Epithelial cell of prostate (primary cell): Measurements from ENCODE around the gene TNFRSF6B.

ENCODE experiments used
- DNase-seq: peaks from one replicate; pipeline ENCODE4 v3.0.0-alpha.2; 2011; ENCODE audit warnings: low read depth, low spot score
- H3K27ac ChIP-seq: fragments of 450-650 bp; 2 replicates; pipeline ENCODE4 v1.5.1; 2017; ENCODE audit warnings: mild to moderate bottlenecking

The TNFRSF6B gene

GRCh38 chr20:63694584-63695423 is 1.6 kb upstream of the TNFRSF6B start:
- DNase-seq = no peak
- peak overlapping the region; percentile 90 for H3K27ac ChIP-seq

GRCh38 chr20:63695424-63696305 is 787 bp upstream of the TNFRSF6B start:
- DNase-seq = no peak
- peak overlapping the region; percentile 90 for H3K27ac ChIP-seq

GRCh38 chr20:63696306-63696627 is 185 bp upstream of the TNFRSF6B start:
- H3K27ac ChIP-seq = peak overlapping the region; percentile 90
- DNase-seq = peak; percentile 22

GRCh38 chr20:63697357-63697867 is 960 bp downstream of the TNFRSF6B start:
- peak overlapping the region; percentile 90 for H3K27ac ChIP-seq
- DNase-seq = no peak

- DNase-seq = no peak
- peak overlapping the region; percentile 90 for H3K27ac ChIP-seq
Measured at GRCh38 chr20:63697868-63698545, 1.6 kb downstream of the TNFRSF6B start.

- peak; percentile 52 for DNase-seq
- H3K27ac ChIP-seq = peak overlapping the region; percentile 90
Measured at GRCh38 chr20:63698739-63699465, 2.5 kb downstream of the TNFRSF6B start.

- H3K27ac ChIP-seq = peak overlapping the region; percentile 90
- DNase-seq = no peak
Measured at GRCh38 chr20:63699466-63700198, 3.2 kb downstream of the TNFRSF6B start.

GRCh38 chr20:63700199-63701050 is 4.0 kb downstream of the TNFRSF6B start:
- peak overlapping the region; percentile 90 for H3K27ac ChIP-seq

GRCh38 chr20:63701051-63701328 is 4.5 kb downstream of the TNFRSF6B start:
- no peak overlapping the region for H3K27ac ChIP-seq
- DNase-seq = no peak

More at GRCh38 chr20:63700199-63701050, 4.0 kb downstream of the TNFRSF6B start:
- DNase-seq = no peak

GRCh38 chr20:63701329-63702035 is 5.0 kb downstream of the TNFRSF6B start:
- no peak for DNase-seq

GRCh38 chr20:63702036-63702665 is 5.7 kb downstream of the TNFRSF6B start:
- no peak overlapping the region for H3K27ac ChIP-seq
- no peak for DNase-seq

More at GRCh38 chr20:63701329-63702035, 5.0 kb downstream of the TNFRSF6B start:
- H3K27ac ChIP-seq = no peak overlapping the region

- no peak overlapping the region for H3K27ac ChIP-seq
- no peak for DNase-seq
Measured at GRCh38 chr20:63702751-63703470, 6.5 kb downstream of the TNFRSF6B start.

GRCh38 chr20:63703471-63703975 is 7.1 kb downstream of the TNFRSF6B start:
- no peak overlapping the region for H3K27ac ChIP-seq
- DNase-seq = no peak

- DNase-seq = no peak
- no peak overlapping the region for H3K27ac ChIP-seq
Measured at GRCh38 chr20:63703976-63704748, 7.7 kb downstream of the TNFRSF6B start.

- H3K27ac ChIP-seq = no peak overlapping the region
- DNase-seq = no peak
Measured at GRCh38 chr20:63704749-63705117, 8.3 kb downstream of the TNFRSF6B start.
